Stimulated activated CD4-positive, alpha-beta T cell treated with anti-CD3 and anti-CD28 coated beads, Interleukin-15, amount 100 ng/mL, for 24 hours (primary cell): ENCODE data around the gene MACROH2A2.
A peak's percentile ranks its signal among the peaks of the same experiment; 100 is the strongest.
"Not testable (repeated sequence)": the region's sequence is repeated elsewhere in the genome, so short reads cannot be mapped to it uniquely, and the experiment has no call there.

Experiments
- DNase-seq: peaks from one replicate; pipeline ENCODE4 v3.0.0-alpha.2; 2020

MACROH2A2 gene

GRCh38 chr10:70106958-70107791 is 54.5 kb downstream of the MACROH2A2 start:
- peak; percentile 38 for DNase-seq

DNA sequence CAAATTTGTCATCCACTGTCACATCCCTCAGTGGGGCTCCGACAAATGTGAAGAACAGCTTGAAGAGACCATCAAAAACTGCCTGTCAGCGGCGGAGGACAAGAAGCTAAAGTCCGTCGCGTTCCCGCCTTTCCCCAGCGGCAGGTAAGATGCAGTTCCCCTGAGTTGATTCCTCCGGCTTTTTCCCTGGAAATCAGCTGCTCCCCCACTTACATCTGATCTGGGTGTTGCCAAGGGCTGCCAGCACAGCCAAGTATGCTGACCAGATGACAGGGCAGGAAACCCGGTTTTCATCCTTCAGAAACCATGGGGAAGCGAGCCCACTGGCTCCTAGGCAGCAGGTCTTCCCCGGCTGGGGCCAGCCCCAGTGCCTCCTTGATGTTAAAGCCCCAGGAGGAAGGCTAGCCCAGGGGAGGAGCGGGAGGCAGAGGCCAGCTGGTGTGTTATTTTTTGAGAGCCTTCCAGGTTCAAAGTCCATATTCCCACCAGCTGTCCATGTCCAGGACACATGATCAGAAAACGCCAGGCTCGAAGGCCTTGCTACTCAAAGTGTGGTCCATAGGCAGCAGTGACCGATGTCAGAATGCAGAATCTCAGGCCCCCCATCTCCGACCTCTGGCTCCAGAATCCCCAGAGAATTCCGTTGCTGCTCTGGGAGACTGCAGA is 56.6 kb downstream of the MACROH2A2 start:
- no peak for DNase-seq

GRCh38 chr10:70111496-70111895 is 58.9 kb downstream of the MACROH2A2 start:
- no peak for DNase-seq

DNA sequence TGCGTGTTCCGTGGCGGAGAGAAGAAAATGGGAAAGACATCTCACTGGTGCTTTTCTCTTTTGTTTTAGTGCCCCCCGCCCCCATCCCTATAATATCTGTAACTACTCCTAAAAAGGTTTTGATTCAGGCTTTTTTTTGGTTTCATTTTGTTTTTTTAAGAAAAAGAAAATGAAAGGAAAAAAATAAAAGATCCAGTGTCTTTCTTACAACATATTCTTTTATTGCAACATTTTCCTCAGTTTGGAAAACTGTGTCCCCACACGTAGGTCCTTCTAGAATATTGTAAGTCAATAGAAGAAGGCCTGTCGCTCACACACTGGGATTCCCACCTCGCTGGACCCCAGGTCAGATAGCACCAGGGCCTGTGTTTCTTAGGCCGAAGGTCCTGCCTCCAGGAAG is 59.4 kb downstream of the MACROH2A2 start:
- no peak for DNase-seq

GRCh38 chr10:70114902-70115301 is 62.3 kb downstream of the MACROH2A2 start:
- DNase-seq: no peak

- peak; percentile 64 for DNase-seq
These were observed 63.5 kb downstream of the MACROH2A2 start for GRCh38 chr10:70115948-70116682.

GRCh38 chr10:70117646-70118045 is 65.0 kb downstream of the MACROH2A2 start:
- no peak for DNase-seq

DNA sequence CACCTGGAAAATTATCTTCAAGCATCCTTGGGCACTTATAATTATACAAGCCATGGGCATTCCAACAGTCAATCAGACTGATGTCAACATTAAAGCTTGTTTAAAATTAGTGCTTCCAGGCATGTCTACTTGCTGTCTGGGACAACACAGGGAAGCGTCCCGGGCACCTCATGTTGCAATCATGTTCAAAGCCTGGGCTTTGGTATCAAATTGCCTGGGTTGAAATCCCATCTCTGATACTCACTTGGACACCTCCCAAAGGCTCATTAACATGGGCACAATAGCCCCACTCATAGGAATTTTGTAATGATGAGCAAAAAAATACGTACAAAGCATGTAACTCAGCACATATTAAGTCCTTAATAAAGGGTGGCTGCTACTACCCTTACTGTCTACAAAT is 65.5 kb downstream of the MACROH2A2 start:
- no peak for DNase-seq

DNA sequence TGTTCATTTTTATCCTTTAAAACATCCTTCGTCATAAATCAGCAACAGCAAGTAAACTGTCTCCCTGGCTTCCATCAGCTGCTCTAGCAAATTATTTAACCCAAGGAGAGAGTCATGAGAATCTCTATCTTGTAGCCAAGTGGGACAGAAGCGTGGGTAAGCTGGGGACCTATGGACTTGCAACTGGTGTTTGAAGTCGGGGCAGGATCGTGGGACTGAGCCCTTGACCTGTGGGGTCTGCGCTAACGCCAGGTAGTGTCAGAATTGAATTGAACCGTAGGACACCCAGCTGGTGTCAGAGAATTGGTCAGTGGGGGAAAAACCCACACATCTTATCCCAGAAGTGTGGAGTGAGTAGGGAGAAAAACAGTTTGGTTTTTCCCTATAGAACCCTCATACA is 66.6 kb downstream of the MACROH2A2 start:
- DNase-seq: no peak

- no peak for DNase-seq
These were observed 67.0 kb downstream of the MACROH2A2 start for GRCh38 chr10:70119623-70120022.

DNA sequence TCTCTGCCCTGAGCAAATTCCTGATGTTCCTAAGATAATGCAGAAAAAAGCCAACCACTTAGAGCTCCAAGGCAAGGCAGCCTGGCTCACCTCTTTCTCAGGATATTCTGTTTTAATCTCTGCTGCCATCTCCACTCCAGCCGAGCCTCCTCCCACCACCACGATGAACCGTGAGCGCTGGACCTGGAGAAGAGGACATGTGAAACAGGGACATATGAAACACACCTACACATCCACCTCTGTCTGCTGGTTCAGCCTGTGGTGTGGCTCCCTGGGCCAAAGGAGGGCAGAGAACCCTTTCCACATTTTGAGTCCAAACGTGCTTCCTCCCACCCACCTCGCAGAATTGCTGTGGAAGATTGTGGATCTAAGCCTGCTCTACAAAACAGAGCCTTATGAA is 67.8 kb downstream of the MACROH2A2 start:
- no peak for DNase-seq

DNA sequence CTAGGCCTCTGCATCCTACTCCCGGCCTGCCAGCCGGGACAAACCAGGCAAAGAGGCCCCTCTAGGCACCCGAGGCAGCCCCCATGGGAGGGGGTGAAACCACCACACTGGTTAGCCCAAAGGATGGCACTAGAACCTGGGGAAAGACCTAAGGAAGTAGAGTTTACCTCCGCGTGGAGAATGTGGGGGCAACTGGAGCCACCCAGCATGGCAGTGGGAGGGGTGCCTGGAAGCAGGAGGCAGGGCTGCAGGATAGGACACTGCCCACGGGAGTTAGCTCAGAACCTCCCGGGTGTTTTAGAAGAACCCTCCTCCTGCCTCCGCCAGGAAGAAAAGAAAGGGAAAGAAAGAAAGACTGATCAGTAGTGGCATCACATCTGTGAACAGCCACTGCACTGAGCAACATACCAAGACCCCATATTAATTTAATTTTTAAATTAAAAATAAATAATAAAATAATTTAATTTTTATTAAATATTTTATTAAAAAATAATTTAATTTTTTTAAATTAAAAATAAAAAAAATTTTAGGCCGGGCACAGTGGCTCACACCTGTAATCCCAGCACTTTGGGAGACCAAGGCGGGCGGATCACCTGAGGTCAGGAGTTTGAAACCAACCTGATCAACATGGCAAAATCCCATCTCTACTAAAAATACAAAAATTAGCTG is 68.8 kb downstream of the MACROH2A2 start:
- DNase-seq: no peak

GRCh38 chr10:70122742-70123141 is 70.1 kb downstream of the MACROH2A2 start:
- DNase-seq: no peak

DNA sequence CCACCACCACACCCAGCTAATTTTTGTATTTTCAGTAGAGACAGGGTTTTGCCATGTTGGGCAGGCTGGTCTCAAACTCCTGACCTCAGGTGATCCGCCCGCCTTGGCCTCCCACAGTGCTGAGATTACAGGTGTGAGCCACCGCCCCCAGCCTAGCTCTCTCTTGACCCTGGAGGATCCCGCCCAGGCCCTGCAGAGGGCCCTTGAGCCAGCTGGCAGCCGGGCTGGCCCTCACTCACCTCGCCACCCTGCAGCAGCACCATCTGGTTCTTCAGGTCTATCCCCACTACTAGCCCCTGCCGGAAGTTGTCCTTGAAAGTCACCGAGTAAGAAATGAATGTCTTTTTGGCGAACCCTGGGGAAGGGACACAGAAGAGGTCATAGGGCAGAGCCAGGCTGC is 70.5 kb downstream of the MACROH2A2 start:
- DNase-seq: not testable (repeated sequence)

DNA sequence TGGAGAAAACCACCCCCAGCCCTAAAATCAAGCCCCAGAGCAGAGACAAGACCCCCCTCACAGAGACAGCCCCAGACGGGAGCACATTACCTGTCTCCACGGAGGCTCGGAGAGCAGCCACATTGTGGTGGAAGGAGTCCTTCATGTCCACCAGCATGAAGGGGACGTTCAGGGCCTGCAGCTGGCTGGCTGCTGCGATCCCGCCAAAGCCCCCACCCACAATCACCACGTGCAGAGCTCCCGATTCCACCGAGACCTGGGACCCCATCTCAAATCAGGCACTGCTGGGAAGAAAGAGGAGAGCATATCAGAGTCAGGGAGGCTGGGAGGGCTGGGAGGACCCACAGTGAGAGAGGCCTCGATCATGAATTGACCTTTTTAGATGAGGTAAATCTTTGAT is 71.2 kb downstream of the MACROH2A2 start:
- DNase-seq: no peak

GRCh38 chr10:70124415-70124814 is 71.8 kb downstream of the MACROH2A2 start:
- no peak for DNase-seq

DNA sequence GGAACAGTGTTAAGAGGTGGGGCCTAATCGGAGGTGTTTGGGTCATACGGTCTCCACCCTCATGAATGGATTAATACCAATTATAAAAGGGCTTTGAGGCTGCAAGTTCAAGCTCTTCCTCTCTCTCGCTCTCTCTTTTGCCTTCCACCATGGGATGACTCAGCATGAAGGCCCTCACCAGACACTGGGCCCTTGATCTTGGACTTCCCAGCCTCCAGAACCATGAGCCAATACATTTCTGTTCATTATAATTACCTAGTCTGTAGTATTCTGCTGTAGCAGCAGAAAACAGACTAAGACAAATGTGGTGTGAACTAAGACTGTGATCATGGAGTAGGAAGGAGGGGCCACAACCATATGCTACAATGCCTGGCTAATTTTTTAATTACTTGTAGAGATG is 72.3 kb downstream of the MACROH2A2 start:
- no peak for DNase-seq

- no peak for DNase-seq
These were observed 73.4 kb downstream of the MACROH2A2 start for GRCh38 chr10:70125918-70126552.

DNA sequence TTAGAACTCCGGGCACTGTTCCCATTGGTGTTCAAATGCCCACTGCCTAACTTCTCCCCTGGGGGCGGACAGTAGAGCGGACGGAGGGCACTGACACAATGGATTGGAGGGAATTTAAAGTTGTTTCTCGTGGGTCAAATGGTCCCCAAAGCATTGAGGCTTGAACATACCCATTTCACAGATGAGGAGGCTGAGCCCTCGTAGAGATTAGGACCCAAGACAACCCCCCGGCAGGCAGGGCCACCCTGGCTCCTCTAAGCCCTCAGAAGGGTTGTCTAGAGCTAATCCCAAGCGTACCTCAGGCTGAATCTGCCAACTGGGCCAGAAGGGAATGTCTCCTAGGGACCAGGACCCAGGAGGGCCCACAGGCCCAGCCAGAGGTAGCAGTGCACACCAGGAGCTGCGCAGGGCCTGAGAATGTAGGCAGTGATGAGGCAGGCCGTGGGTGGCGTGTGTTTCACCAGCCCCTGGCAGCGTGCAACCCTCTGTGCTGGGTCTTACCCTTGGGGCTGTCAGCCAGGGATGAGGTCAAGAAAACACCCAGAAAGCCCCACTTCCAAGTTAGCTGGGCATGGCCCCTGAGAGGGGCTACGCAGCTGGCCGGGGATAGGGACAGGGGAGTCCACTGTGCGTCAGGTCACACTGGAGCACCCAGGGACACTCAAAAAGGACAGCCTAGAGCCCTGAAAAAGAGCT is 74.2 kb downstream of the MACROH2A2 start:
- no peak for DNase-seq

- no peak for DNase-seq
These were observed 78.4 kb downstream of the MACROH2A2 start for GRCh38 chr10:70130878-70131559.

GRCh38 chr10:70131560-70131937 is 78.9 kb downstream of the MACROH2A2 start:
- no peak for DNase-seq
